Measurements from ENCODE around the gene DEGS2.
A peak's percentile ranks its signal among the peaks of the same experiment; 100 is the strongest.
"Not testable (repeated sequence)": the region's sequence is repeated elsewhere in the genome, so short reads cannot be mapped to it uniquely, and the experiment has no call there.

DEGS2 gene

DNA sequence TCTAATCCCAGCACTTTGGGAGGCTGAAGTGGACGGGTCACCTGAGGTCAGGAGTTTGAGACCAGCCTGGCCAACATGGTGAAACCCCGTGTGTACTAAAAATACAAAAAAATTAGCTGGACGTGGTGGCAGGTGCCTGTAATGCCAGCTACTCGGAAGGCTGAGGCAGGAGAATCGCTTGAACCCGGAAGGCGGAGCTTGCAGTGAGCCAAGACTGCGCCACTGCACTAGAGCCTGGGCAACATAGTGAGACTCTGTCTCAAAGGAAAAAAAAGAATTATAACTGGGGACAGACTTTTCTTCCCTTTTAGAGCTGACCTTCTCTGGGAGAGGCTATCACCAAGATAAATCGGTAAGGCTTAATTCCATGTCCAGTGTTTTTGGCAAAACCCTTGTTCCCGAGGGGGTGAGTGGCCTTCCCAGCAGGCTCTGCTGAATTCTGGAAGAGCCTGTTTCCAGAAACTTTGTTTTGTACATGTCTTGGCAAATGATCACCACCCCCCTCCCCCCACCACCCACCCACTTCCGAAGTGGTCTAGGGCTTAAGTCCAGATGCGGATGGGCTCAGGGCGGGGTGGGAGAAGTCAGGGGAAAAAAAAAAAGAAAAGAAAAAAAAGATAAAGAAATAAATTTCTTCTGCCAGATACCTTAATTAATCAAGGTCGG is 32.3 kb upstream of the DEGS2 start:
- Mint-ChIP-seq H3K36me3 (no peaks in the 10 kb centered on the region), H3K27me3 (no peaks in the 10 kb centered on the region), H3K9me3 (ENCODE audit: low read depth) (no peaks in the 10 kb centered on the region), H3K4me3 (no peak overlapping the region), H3K4me1 (ENCODE audit: low read depth) (peaks cover 7% of the 10 kb centered on the region), H3K27ac (no peak overlapping the region)

DNA sequence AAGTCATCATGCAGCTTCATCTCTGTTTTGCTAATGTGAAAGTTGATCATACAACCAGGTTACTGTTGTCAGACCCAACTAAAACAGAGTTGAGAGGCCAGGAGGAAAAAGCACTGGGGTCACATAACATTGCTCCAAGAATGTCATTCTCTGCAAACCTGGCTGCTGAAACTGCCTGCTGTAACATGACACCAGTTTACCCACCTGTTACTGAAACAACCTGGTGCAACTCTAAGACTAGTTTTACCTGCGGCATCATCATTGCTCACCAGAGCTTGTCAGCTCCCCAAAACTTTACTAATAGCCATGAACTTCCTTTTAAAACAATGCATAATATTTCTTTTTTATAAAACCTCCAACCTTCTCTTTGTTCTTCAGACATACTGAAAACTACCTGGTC is 30.7 kb upstream of the DEGS2 start:
- Mint-ChIP-seq H3K9me3 (ENCODE audit: low read depth) (no peaks in the 10 kb centered on the region), H3K4me3 (no peak overlapping the region), H3K4me1 (ENCODE audit: low read depth) (peaks cover 7% of the 10 kb centered on the region), H3K27ac (no peak overlapping the region), H3K36me3 (no peaks in the 10 kb centered on the region), H3K27me3 (no peaks in the 10 kb centered on the region)

DNA sequence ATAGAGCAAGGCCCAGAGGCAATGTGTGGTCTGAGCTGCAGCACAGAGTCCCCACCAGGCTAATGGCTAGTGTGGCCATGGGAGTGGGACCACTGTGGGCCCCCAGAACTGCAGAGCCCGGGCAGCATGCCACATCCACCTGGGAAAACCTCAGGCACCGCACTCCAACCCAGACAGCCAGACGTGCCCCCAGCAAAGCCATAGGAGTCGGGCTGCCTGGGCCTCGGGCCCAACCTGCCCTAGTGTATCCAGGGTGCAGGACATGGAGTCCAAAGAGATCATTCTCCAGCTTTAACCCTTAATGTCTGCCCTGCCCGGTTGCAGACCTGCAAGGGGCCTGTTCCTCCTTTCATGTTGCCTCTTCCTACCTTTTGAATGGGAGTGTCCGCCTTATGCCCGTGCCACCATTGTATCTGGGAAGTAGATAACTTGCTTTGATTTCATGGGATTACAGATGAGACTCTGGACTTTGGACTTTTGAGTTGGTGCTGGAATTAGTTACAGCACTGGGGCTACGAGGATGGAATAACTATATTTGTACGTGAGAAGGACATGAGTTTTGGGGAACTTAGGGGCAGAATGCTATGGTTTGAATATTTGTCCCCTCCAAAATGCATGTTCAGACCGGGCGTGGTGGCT is 29.1 kb upstream of the DEGS2 start:
- H3K27me3 Mint-ChIP-seq, result no peaks in the 10 kb centered on the region
- H3K4me3 Mint-ChIP-seq, result no peak overlapping the region
- peaks cover 5% of the 10 kb centered on the region for H3K4me1 Mint-ChIP-seq (ENCODE audit: low read depth)
- H3K9me3 Mint-ChIP-seq (ENCODE audit: low read depth), result no peaks in the 10 kb centered on the region
- no peak overlapping the region for H3K27ac Mint-ChIP-seq
- no peaks in the 10 kb centered on the region for H3K36me3 Mint-ChIP-seq

DNA sequence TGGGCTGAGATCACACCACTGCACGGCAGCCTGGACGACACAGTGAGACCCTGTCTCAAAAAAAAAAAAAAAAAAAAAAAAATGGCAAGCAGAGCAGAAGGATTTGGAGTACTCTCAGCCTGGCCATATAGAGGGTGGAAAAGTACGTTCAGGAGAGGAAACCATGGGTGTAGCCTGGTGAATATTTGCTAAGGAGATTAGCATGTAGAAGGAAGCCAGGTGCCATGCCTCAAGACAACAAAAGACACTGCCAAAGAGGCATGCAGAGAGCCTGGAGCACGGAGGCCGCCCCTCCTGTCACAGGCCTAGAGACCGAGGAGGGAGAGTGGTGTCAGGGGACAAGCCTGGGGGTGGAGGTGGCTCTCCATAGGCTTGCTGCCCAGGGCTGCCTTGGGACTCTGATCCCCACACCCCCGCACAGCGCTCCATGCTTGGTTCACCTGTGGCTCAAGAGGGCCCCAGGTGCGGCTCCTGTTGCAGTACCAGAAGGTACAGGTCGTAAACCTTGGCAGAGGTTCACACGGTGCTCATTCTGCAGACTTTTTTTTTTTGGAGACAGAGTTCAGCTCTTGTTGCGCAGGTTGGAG is 27.9 kb upstream of the DEGS2 start:
- Mint-ChIP-seq H3K4me1 (ENCODE audit: low read depth) (no peaks in the 10 kb centered on the region), H3K27me3 (no peaks in the 10 kb centered on the region), H3K27ac (no peak overlapping the region), H3K9me3 (ENCODE audit: low read depth) (no peaks in the 10 kb centered on the region), H3K4me3 (no peak overlapping the region), H3K36me3 (no peaks in the 10 kb centered on the region)

DNA sequence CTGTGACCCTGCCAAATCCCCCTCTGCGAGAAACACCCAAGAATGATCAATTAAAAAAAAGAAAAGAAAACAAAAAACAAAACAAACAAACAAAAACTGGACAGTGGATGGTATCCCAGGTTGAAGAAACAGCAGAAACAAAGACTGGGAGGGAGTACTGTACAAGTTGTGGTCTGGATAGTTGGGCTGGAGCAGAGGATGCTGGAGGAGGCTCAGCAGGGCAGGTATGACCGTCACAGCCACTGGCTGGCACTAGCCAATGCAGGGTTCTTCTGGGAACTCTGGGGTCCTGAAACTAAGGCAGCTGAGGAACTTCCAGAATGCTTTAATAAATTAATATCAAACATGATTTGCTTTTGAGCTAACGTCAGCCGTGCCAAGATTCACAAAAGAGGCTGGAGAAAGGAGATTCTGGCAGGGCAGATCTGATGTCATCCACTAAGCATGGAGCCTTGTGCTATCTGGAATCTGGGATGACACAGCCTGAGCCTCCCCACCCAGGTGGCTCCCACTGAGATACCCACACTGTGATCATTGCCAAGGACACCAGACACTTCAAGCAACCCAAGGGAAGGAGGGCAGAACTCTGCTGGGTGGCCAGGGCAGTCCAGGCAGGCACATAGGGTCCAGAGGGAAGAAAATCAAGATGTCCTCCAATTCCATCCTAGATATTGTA is 22.6 kb upstream of the DEGS2 start:
- H3K4me1 Mint-ChIP-seq (ENCODE audit: low read depth); H3K9me3 Mint-ChIP-seq (ENCODE audit: low read depth); H3K36me3 Mint-ChIP-seq; H3K27me3 Mint-ChIP-seq; H3K4me3 Mint-ChIP-seq; H3K27ac Mint-ChIP-seq: not testable (repeated sequence)

DNA sequence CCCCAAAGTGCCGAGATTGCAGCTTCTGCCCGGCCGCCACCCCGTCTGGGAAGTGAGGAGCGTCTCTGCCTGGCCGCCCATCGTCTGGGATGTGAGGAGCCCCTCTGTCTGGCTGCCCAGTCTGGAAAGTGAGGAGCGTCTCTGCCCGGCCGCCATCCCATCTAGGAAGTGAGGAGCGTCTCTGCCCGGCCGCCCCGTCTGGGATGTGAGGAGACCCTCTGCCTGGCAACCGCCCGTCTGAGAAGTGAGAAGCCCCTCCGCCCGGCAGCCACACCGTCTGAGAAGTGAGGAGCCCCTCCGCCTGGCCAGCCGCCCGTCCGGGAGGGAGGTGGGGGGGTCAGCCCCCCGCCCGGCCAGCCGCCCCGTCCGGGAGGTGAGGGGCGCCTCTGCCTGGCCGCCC is 21.2 kb upstream of the DEGS2 start:
- H3K27ac Mint-ChIP-seq; H3K4me3 Mint-ChIP-seq; H3K4me1 Mint-ChIP-seq (ENCODE audit: low read depth); H3K36me3 Mint-ChIP-seq; H3K27me3 Mint-ChIP-seq; H3K9me3 Mint-ChIP-seq (ENCODE audit: low read depth): not testable (repeated sequence)

DNA sequence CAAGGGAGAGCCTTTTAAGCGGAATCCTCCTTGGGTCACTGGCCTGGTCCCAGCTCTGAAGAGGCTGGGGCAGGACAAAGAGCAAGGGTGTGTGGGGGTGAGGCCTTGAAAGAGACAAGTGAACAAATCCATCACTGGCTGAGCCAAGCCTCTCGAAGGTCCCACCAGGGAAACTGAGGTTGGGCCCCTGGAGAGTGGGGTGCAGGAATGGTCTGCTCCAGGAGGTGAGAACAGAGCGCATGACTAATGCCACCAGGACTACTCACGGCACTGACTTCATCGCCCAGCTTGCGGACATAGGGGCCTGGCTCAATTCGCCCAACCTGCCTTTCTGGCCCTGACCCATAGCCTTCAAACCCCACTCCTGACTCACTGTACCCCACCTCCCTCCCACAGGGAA is 19.2 kb upstream of the DEGS2 start:
- H3K27me3 Mint-ChIP-seq, result no peaks in the 10 kb centered on the region
- H3K36me3 Mint-ChIP-seq, result no peaks in the 10 kb centered on the region
- H3K27ac Mint-ChIP-seq, result no peak overlapping the region
- no peaks in the 10 kb centered on the region for H3K4me1 Mint-ChIP-seq (ENCODE audit: low read depth)
- H3K4me3 Mint-ChIP-seq, result no peak overlapping the region
- H3K9me3 Mint-ChIP-seq (ENCODE audit: low read depth), result no peaks in the 10 kb centered on the region

DNA sequence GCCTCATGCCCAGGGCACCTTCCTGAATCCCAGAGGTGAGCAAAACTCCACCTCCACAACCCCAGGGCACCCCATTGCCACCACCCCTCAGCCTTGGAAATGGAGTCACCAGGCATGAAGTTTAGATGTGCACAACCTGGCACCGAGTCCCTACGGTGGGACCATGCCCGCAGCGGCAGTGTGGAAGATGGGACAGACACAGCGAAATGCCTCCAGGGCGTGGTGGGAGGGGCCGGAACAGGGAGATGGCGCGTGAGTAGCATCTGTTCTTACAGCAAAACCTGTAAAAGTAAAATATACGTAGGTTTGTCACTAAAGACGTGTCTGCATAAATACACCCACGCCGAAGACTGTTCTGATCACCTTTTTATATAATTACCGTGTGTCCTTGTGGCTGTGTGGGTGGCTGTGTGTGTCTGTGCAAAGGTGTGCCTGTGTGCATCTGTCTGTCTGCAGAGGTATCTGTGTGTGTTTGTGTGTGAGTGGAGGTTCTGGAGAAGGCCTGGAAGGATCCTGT is 17.4 kb upstream of the DEGS2 start:
- Mint-ChIP-seq H3K36me3 (no peaks in the 10 kb centered on the region), H3K27ac (no peak overlapping the region), H3K4me1 (ENCODE audit: low read depth) (no peaks in the 10 kb centered on the region), H3K4me3 (no peak overlapping the region), H3K27me3 (peaks cover 2% of the 10 kb centered on the region), H3K9me3 (ENCODE audit: low read depth) (no peaks in the 10 kb centered on the region)

DNA sequence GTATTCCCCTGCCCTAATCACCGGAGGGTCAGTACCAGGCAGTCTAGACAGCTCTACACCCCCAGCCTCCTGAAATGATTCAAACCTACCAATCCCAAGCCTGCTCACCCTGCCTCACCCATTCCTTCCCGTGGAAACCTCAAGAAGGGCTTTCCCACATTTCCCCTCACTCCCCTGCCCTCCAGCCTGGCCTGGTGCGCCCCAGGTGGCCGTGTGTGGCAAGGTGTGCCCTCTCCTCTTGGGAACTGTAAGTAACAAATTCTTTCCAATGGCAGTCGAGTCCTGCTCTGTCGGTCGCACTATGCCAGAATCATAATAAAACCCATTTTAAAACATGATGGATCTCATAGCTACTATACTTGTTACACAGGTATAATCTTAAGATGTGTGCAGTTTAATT is 13.9 kb upstream of the DEGS2 start:
- Mint-ChIP-seq H3K9me3 (ENCODE audit: low read depth) (no peaks in the 10 kb centered on the region), H3K4me3 (no peak overlapping the region), H3K27me3 (peaks cover 2% of the 10 kb centered on the region), H3K27ac (no peak overlapping the region), H3K36me3 (no peaks in the 10 kb centered on the region), H3K4me1 (ENCODE audit: low read depth) (peaks cover 1% of the 10 kb centered on the region)

DNA sequence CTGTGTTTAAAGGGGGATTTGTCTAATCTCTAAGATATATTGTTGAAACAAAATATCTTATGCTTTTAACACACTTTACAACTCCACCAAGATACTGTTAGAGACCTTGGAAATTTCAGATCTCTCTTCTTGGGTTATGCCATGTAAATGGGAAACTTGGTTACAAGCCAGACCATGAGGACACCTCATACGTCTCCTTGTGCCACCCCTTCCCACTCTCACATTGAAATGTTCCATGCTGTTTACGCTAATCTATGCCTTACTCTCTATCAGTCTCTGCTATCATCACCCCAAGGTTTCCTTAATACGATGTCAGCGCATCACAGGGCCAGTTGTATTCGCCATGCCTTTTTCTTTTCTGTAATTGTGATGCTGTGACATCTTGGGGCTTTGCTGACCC is 13.4 kb upstream of the DEGS2 start:
- peaks cover 2% of the 10 kb centered on the region for H3K27me3 Mint-ChIP-seq
- no peak overlapping the region for H3K27ac Mint-ChIP-seq
- no peaks in the 10 kb centered on the region for H3K36me3 Mint-ChIP-seq
- H3K4me3 Mint-ChIP-seq, result no peak overlapping the region
- H3K9me3 Mint-ChIP-seq (ENCODE audit: low read depth), result no peaks in the 10 kb centered on the region
- H3K4me1 Mint-ChIP-seq (ENCODE audit: low read depth), result peaks cover 1% of the 10 kb centered on the region

DNA sequence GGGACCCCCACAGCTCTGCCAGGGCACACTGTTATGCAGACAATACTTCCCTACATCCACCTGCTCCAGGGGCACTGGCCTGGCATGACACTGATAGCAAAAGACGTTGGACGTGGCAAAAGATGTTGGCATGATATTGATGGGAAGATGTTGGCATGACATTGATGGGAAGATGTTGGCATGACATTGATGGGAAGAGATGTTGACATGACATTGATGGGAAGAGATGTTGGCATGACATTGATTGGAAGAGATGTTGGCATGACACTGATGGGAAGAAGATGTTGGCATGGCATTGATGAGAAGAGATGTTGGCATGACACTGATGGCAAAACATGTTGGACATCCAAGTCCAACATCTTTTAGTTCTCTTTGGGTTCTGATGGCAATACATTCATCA is 11.4 kb upstream of the DEGS2 start:
- H3K36me3 Mint-ChIP-seq, result no peaks in the 10 kb centered on the region
- no peaks in the 10 kb centered on the region for H3K9me3 Mint-ChIP-seq (ENCODE audit: low read depth)
- peaks cover 2% of the 10 kb centered on the region for H3K27me3 Mint-ChIP-seq
- H3K27ac Mint-ChIP-seq, result no peak overlapping the region
- peaks cover 6% of the 10 kb centered on the region for H3K4me1 Mint-ChIP-seq (ENCODE audit: low read depth)
- no peak overlapping the region for H3K4me3 Mint-ChIP-seq

DNA sequence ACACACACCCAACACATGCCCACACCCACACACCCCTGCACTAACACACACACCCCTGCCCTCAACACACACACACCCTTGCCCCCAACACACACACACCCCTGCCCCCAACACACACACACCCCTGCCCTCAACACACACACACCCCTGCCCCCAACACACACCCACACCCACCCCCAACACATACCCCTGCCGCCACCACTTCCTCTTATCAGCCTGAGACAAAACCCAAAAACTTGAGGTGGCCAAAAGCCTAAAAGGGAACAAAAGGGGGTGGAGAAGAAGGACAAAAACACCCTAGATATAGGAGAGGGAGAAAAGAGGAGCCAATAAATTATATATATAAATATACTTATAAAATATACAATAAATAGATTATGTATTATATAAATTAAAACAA is 9.1 kb upstream of the DEGS2 start:
- H3K36me3 Mint-ChIP-seq, result no peaks in the 10 kb centered on the region
- H3K4me3 Mint-ChIP-seq, result no peak overlapping the region
- H3K4me1 Mint-ChIP-seq (ENCODE audit: low read depth), result peaks cover 6% of the 10 kb centered on the region
- H3K9me3 Mint-ChIP-seq (ENCODE audit: low read depth), result no peaks in the 10 kb centered on the region
- peaks cover 2% of the 10 kb centered on the region for H3K27me3 Mint-ChIP-seq
- no peak overlapping the region for H3K27ac Mint-ChIP-seq

DNA sequence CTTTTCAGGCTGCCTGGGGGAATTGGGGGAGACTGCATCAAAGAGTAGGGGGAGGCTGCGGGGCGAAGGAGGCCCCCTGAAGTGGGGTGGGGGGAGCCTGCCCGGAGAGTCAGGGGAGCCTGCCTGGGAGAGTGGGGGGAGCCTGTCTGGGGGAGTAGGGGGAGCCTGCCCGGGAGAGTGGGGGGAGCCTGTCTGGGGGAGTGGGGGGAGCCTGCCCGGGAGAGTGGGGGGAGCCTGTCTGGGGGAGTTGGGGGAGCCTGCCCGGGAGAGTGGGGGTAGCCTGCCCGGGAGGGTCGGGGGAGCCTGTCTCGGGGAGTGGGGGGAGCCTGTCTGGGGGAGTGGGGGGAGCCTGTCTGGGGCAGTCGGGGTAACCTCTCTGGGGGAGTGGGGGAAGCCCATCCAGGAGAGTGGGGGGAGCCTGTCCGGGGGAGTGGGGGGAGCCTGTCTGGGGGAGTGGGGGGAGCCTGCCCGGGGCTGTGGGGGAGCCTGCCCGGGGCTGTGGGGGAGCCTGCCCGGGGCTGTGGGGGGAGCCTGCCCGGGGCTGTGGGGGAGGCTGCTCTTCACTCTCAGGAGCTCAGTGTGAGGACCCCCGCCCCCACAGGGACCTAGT is 6.5 kb upstream of the DEGS2 start:
- Mint-ChIP-seq H3K4me3 (peak overlapping the region; percentile 83), H3K27ac (no peak overlapping the region), H3K36me3 (no peaks in the 10 kb centered on the region), H3K4me1 (ENCODE audit: low read depth) (peaks cover 6% of the 10 kb centered on the region), H3K9me3 (ENCODE audit: low read depth) (no peaks in the 10 kb centered on the region), H3K27me3 (no peaks in the 10 kb centered on the region)

DNA sequence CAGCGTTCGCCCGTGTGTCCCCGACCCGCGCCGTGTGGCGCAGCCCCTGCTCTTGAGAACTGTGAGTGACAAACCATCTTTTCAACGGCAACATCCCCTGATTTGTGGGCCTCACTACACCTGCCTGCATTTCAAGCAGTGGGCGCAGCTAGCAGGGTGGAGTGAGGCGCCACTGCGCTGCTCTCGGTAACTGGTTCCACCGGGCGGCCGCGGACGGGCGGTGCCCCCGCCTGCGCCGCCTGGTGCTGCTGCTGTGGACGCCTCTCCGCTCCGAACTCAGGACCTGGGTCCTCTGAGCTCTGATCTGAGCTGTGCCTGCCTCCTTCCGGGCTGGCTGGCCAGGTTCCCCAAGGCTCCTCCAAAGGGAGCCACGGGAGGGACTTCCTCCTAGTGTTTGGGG is 5.9 kb upstream of the DEGS2 start:
- Mint-ChIP-seq H3K4me3 (peak overlapping the region; percentile 66), H3K27me3 (no peaks in the 10 kb centered on the region), H3K9me3 (ENCODE audit: low read depth) (no peaks in the 10 kb centered on the region), H3K4me1 (ENCODE audit: low read depth) (peaks cover 6% of the 10 kb centered on the region), H3K36me3 (no peaks in the 10 kb centered on the region), H3K27ac (no peak overlapping the region)

DNA sequence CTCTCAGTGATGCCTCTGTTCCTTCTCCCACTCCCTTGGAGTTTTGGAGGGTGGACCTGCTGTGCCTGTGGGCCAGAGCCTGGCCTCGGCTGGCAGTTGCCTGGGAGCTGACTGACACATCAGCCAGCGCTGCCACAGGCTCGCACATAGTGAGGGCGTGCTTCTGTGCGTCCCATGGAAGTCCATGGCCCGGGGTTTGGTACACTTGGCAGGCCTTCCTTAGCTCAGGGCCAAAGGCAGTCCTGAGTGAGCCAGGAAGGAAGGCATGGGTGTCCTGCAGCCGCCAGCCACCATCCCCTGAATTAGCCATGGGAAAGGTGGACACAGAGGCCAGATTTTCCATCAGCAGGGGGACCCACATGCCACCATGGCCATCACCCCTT is 1.1 kb upstream of the DEGS2 start:
- Mint-ChIP-seq H3K27ac (no peak overlapping the region), H3K9me3 (ENCODE audit: low read depth) (no peaks in the 10 kb centered on the region), H3K36me3 (no peaks in the 10 kb centered on the region), H3K4me3 (no peak overlapping the region), H3K27me3 (no peaks in the 10 kb centered on the region), H3K4me1 (ENCODE audit: low read depth) (peaks cover 1% of the 10 kb centered on the region)
